IPS-18a (cell line): ENCODE results near the gene TRABD2A.
"Not testable (repeated sequence)": the region's sequence is repeated elsewhere in the genome, so short reads cannot be mapped to it uniquely, and the experiment has no call there.

ENCODE experiments used
- H3K27ac ChIP-seq: one replicate; pipeline ENCODE4 v1.5.1; 2013; ENCODE audit warnings: low read length
- H3K27me3 ChIP-seq: one replicate; pipeline ENCODE4 v1.6.1; 2013; ENCODE audit warnings: mild to moderate bottlenecking, low read length; ENCODE audit not compliant: control insufficient read depth, insufficient read depth
- H3K36me3 ChIP-seq: one replicate; pipeline ENCODE4 v1.6.1; 2013; ENCODE audit warnings: low read depth, low read length; ENCODE audit not compliant: control insufficient read depth
- H3K4me1 ChIP-seq: one replicate; pipeline ENCODE4 v1.6.1; 2013; ENCODE audit warnings: low read depth, low read length; ENCODE audit not compliant: control insufficient read depth
- H3K4me3 ChIP-seq: one replicate; pipeline ENCODE4 v1.5.1; 2013; ENCODE audit warnings: low read length
- H3K9ac ChIP-seq: one replicate; pipeline ENCODE4 v1.6.1; 2013; ENCODE audit warnings: mild to moderate bottlenecking, low read length, moderate library complexity
- H3K9me3 ChIP-seq: one replicate; pipeline ENCODE4 v1.6.1; 2013; ENCODE audit warnings: low read depth, low read length; ENCODE audit not compliant: control insufficient read depth

The TRABD2A gene

GRCh38 chr2:84778911-84779690, 101.8 kb downstream of the TRABD2A start:
- H3K4me3 ChIP-seq = no peak overlapping the region
- no peaks in the 10 kb centered on the region for H3K36me3 ChIP-seq
- no peaks in the 10 kb centered on the region for H3K27me3 ChIP-seq
- no peak overlapping the region for H3K27ac ChIP-seq
- H3K4me1 ChIP-seq = peaks cover 3% of the 10 kb centered on the region
- no peak overlapping the region for H3K9ac ChIP-seq
- H3K9me3 ChIP-seq = no peaks in the 10 kb centered on the region

DNA sequence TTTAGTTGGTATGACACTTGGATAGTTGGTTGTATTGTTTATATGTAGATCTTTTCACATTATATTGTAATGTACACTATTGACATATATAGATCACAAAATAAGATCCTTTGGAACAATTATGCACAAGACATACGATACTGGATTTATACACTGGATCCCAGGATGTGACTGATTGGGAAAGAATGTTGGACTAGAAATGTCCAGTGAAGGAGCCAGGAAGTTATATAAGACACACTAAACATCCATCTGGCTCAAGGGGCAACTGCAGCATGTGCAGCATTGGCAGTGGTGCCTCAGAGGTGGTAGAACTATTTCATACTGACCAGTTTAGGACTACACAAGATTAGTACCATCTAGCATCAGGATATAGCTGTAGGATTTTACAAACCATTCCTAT, 104.9 kb downstream of the TRABD2A start:
- Histone ChIP-seq H3K27ac (no peak overlapping the region), H3K4me1 (no peaks in the 10 kb centered on the region), H3K9ac (no peak overlapping the region), H3K9me3 (peaks cover 7% of the 10 kb centered on the region), H3K36me3 (no peaks in the 10 kb centered on the region), H3K4me3 (no peak overlapping the region), H3K27me3 (no peaks in the 10 kb centered on the region)

- not testable (repeated sequence) for H3K9me3 ChIP-seq, H3K4me1 ChIP-seq, H3K9ac ChIP-seq, H3K27ac ChIP-seq, H3K4me3 ChIP-seq, H3K36me3 ChIP-seq, H3K27me3 ChIP-seq
Measured at GRCh38 chr2:84773562-84773961, 107.3 kb downstream of the TRABD2A start.
